ENCODE measurements around the gene REN. TPM values are rescaled to one million over a fixed set of nuclear protein-coding genes. Genes with fewer than 3 reads are reported as not detected.

The REN gene
- total RNA-seq, 1 donor from 2014 or later = not detected

DNA sequence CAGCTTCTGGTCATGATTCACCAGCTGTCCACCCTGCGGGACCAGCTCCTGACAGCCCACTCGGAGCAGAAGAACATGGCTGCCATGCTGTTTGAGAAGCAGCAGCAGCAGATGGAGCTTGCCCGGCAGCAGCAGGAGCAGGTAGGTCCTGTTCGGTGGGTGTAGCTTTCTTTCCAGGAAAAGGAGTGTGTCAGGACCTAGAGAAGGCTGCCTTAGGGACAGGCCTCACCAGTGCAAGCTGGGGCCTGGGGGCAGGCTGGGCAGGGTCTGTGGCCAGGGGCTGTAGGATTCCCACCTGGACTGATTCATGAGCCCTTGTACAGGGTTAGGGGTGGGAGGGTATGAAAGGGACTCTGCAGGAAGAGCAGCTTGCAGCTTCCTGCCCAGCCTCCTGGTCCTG, 49.6 kb downstream of the REN start:
- no peak for DNase-seq (ENCODE audit: low spot score in 2 of 2)
- intact Hi-C loops (cut with DNase I) = no loop called here
- H3K4me1 ChIP-seq = no peaks in the 10 kb centered on the region
- no peaks in the 10 kb centered on the region for H3K9me3 ChIP-seq
- TF ChIP-seq, protein P1, sequence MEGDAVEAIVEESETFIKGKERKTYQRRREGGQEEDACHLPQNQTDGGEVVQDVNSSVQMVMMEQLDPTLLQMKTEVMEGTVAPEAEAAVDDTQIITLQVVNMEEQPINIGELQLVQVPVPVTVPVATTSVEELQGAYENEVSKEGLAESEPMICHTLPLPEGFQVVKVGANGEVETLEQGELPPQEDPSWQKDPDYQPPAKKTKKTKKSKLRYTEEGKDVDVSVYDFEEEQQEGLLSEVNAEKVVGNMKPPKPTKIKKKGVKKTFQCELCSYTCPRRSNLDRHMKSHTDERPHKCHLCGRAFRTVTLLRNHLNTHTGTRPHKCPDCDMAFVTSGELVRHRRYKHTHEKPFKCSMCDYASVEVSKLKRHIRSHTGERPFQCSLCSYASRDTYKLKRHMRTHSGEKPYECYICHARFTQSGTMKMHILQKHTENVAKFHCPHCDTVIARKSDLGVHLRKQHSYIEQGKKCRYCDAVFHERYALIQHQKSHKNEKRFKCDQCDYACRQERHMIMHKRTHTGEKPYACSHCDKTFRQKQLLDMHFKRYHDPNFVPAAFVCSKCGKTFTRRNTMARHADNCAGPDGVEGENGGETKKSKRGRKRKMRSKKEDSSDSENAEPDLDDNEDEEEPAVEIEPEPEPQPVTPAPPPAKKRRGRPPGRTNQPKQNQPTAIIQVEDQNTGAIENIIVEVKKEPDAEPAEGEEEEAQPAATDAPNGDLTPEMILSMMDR (IDR thresholded peaks at IDR 0.05) = no peak
- H3K27me3 ChIP-seq = no peaks in the 10 kb centered on the region
- H3K36me3 ChIP-seq = peaks cover 27 to 37% of the 10 kb centered on the region in 2 donors
- H3K27ac ChIP-seq = no peak overlapping the region
- no peak overlapping the region for H3K4me3 ChIP-seq

DNA sequence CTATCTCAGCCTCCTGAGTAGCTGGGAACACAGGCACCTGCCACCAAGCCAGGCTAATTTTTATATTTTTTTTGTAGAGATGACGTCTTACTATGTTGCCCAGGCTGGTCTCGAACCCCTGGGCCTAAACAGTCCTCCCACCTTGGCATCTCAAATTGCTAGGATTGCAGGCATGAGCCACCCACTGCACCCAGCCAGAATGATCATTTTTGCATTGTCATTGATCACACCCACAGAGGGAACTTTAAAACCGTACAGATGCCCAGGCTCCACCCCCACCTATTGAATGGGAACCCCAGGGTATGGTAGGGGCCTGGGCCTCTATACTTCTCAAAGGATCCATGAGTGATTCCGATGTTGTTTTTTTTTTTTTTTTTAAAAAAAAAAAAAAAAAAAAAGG, 51.0 kb downstream of the REN start:
- intact Hi-C loops (cut with DNase I) = no loop called here
- DNase-seq (ENCODE audit: low spot score in 2 of 2) = no peak
- no peak overlapping the region for H3K27ac ChIP-seq
- TF ChIP-seq, protein P1 (IDR thresholded peaks at IDR 0.05) = no peak
- no peaks in the 10 kb centered on the region for H3K4me1 ChIP-seq
- H3K36me3 ChIP-seq = peaks cover 23 to 31% of the 10 kb centered on the region in 2 donors
- no peak overlapping the region for H3K4me3 ChIP-seq
- no peaks in the 10 kb centered on the region for H3K9me3 ChIP-seq
- no peaks in the 10 kb centered on the region for H3K27me3 ChIP-seq

DNA sequence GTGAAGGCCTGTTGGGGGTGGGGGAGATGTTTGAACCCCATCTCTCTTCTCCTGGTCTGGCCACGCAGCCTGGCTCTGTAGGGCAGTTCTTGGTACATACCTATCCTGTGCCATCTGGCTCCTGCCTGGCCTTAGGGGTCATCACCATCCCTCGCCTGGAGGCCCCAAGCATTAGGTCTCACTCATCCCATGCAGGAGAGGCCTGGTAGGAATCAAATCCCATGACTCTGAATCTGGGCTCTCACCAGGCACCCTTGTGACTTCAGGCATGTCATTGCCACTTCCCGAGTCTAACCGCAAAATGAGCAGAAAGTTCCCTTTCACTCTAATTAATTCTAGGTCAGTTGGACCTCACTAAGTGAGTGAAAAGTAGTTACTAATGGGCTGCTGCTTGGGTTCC, 51.5 kb downstream of the REN start:
- no peak overlapping the region for H3K4me3 ChIP-seq
- H3K27me3 ChIP-seq = no peaks in the 10 kb centered on the region
- no peaks in the 10 kb centered on the region for H3K9me3 ChIP-seq
- intact Hi-C loops (cut with DNase I) = no loop called here
- H3K36me3 ChIP-seq = peaks cover 23 to 31% of the 10 kb centered on the region in 2 donors
- H3K4me1 ChIP-seq = no peaks in the 10 kb centered on the region
- no peak overlapping the region for H3K27ac ChIP-seq
- TF ChIP-seq, protein P1 (IDR thresholded peaks at IDR 0.05) = no peak
- no peak for DNase-seq (ENCODE audit: low spot score in 2 of 2)

DNA sequence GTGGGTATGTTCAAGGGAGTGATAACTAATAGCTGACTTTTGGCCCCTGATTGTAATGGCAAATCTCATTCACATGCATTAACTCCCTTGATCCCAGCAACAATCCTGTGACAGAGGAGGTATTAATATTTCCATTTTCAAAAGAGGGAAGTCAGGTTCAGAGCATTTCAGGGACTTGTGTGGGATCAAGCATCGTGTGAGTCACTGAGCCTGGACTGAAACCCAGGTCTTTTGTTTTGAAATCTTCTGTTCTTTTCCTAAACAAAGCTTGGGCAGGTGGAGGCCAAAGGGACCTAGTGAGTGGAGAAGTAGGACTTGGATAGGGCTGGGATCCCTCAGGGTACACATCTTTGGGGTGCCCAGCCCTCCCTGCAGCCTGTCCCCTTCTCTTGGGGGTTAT, 52.2 kb downstream of the REN start:
- intact Hi-C loops (cut with DNase I) = no loop called here
- H3K27me3 ChIP-seq = no peaks in the 10 kb centered on the region
- H3K27ac ChIP-seq = no peak overlapping the region
- no peaks in the 10 kb centered on the region for H3K4me1 ChIP-seq
- no peaks in the 10 kb centered on the region for H3K9me3 ChIP-seq
- no peak for DNase-seq (ENCODE audit: low spot score in 2 of 2)
- TF ChIP-seq, protein P1 (IDR thresholded peaks at IDR 0.05) = no peak
- H3K36me3 ChIP-seq = peaks cover 23 to 29% of the 10 kb centered on the region in 2 donors
- no peak overlapping the region for H3K4me3 ChIP-seq

DNA sequence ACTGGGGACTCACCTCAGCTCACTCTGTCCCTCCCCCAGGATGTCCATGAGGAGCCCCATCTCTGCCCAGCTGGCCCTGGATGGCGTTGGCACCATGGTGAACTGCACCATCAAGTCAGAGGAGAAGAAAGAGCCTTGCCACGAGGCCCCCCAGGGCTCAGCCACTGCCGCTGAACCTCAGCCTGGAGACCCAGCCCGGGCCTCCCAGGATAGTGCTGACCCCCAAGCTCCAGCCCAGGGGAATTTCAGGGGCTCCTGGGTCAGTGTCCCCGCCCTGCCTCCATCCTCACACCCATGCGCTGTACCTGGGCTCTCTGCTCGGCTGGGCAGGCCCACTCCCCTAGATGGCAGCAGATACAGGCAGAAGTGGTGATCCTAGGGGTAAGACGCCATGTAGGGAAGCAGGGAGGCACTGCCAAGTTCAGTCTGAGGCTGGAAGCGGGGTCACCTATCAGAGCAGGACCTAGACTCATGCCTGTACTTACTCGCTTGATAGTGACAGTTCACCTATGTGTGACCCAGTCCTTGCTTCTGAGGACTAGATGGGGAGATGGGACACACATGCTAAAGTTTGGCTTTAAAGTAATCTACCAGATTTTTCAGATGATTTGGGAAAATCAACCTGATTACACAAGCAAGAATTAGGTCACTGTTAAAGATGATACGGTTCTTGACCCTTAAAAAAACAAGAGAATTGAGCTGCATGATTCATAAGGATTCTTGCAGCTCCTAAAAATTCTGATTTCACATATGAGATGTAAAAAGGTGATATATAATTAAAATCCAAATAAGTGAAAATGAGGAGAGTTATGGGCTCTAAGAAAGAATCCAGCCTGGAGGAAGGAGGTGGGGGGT, 53.0 kb downstream of the REN start:
- H3K4me3 ChIP-seq = no peak overlapping the region
- no peaks in the 10 kb centered on the region for H3K27me3 ChIP-seq
- peaks cover 0 to 2% of the 10 kb centered on the region in 2 donors for H3K4me1 ChIP-seq
- peaks cover 19 to 23% of the 10 kb centered on the region in 2 donors for H3K36me3 ChIP-seq
- TF ChIP-seq, protein P1 (IDR thresholded peaks at IDR 0.05) = no peak
- H3K9me3 ChIP-seq = no peaks in the 10 kb centered on the region
- no peak overlapping the region for H3K27ac ChIP-seq
- intact Hi-C loops (cut with DNase I) = no loop called here
- DNase-seq (ENCODE audit: low spot score in 2 of 2) = no peak
